Stomach (tissue), 9 donors: ENCODE data around the gene DES. TPM values are rescaled to one million over a fixed set of nuclear protein-coding genes. Genes with fewer than 3 reads are reported as not detected.

Source experiments
- DNase-seq, 2 donors: peaks; one replicate each; pipeline versions ENCODE4 v3.0.0 to v3.0.0-alpha.2; 2013 to 2019
- H3K27ac ChIP-seq, 5 donors: fragments of 200-600 bp in 4 of 5; sonication (generic) in 4 of 5; one replicate each; pipeline ENCODE4 v1.5.1; 2013 to 2019; ENCODE audit warnings: mild to moderate bottlenecking in 1 of 5, moderate library complexity in 1 of 5
- H3K27me3 ChIP-seq, 3 donors: fragments of 200-600 bp; sonication (generic); one replicate each; pipeline ENCODE4 v1.5.1; 2017 to 2019; ENCODE audit warnings: mixed run types in 1 of 3
- H3K36me3 ChIP-seq, 4 donors: fragments of 200-600 bp; sonication (generic); 1 replicate in 3 of 4; 2 replicates in 1 of 4; pipeline ENCODE4 v1.5.1; 2016 to 2019
- H3K4me1 ChIP-seq, 4 donors: fragments of 200-600 bp; sonication (generic); one replicate each; pipeline ENCODE4 v1.5.1; 2016 to 2019
- H3K4me3 ChIP-seq, 4 donors: fragments of 200-600 bp; sonication (generic) in 3 of 4; one replicate each; pipeline ENCODE4 v1.5.1; 2016 to 2019; ENCODE audit warnings: mild to moderate bottlenecking in 1 of 4
- H3K9me3 ChIP-seq, 4 donors: fragments of 200-600 bp; sonication (generic); one replicate each; pipeline ENCODE4 v1.5.1; 2016 to 2019
- CTCF ChIP-seq, 7 experiments: fragments of 450-650 bp in 4 of 7; fragments of 200-600 bp in 3 of 7; sonication (generic) in 3 of 7; IDR thresholded peaks; one replicate each; pipeline ENCODE4 v1.5.1; 2016 to 2019; ENCODE audit warnings: antibody characterized with exemption in 7 of 7, control low read depth in 2 of 7, mild to moderate bottlenecking in 1 of 7
- EP300 ChIP-seq: sonication (generic); formaldehyde crosslinking; IDR thresholded peaks from one replicate; pipeline ENCODE4 v1.6.1; 2017; ENCODE audit warnings: antibody characterized with exemption
- POLR2A ChIP-seq, 4 donors: fragments of 450-650 bp; IDR thresholded peaks; one replicate each; pipeline ENCODE4 v1.6.1; 2016; ENCODE audit warnings: antibody characterized with exemption in 4 of 4, control low read depth in 2 of 4, mild to moderate bottlenecking in 1 of 4, moderate library complexity in 1 of 4
- POLR2AphosphoS5 ChIP-seq, 3 donors: sonication (generic); formaldehyde crosslinking; IDR thresholded peaks; one replicate each; pipeline ENCODE4 v1.6.1; 2016; ENCODE audit warnings: antibody characterized with exemption in 3 of 3
- WGBS, 5 donors: extraction: QIAGEN DNeasy Blood & Tissue Kit in 3 of 5; methylation state at CpG; one replicate each; pipeline versions ENCODE4 v1.1.5 to v1.1.7; 2013 to 2018; 5-methylcytosine and 5-hydroxymethylcytosine counted together
- intact Hi-C: fragments of 100-400 bp; cut with DNase I; formaldehyde crosslinking; loops from one replicate; pipeline ENCODE4 v1.15.1; 2023; ENCODE audit warnings: low total_unique reads
- polyA plus RNA-seq, 3 donors: library from polyadenylated mRNA; stranded (reverse); fragments of 200-250 nt; gene quantifications; one replicate each; pipeline ENCODE4 v1.2.3, GENCODE V29; 2013
- total RNA-seq, 5 donors: library from RNA; depleted of rRNA; stranded (reverse); fragments of >200 nt; gene quantifications; one replicate each; pipeline versions ENCODE4 v1.1.0 to v1.2.3, GENCODE V29; 2014 to 2016
- donor health status: healthy with polysubstance abuse.
- donor health status: Bipolar disorder and iron deficiency.
- donor health status: healthy.

The DES gene
- total and polyA plus RNA-seq, 8 donors = 122 to 5,539 (median 1,138) TPM

- Histone ChIP-seq H3K36me3 (peaks cover 0 to 18% (median 8%) of the 10 kb centered on the region in 4 donors), H3K4me3 (no peak overlapping the region), H3K27me3 (peaks cover 0 to 21% (median 7%) of the 10 kb centered on the region in 3 donors), H3K4me1 (peaks cover 0 to 17% (median 0%) of the 10 kb centered on the region in 4 donors), H3K27ac (peak overlapping the region in 2 of 5 donors; percentile 75 to 91), H3K9me3 (no peaks in the 10 kb centered on the region)
- intact Hi-C loops = no loop called here
- TF ChIP-seq POLR2A (IDR thresholded peaks at IDR 0.05) = no peak
- TF ChIP-seq CTCF (IDR thresholded peaks at IDR 0.05) = no peak
- TF ChIP-seq POLR2AphosphoS5 (IDR thresholded peaks at IDR 0.05) = peak in 2 of 3 donors; percentile 0 to 15
- TF ChIP-seq EP300 = no peak
- no peak for DNase-seq
- 67 to 80% (median 76%) methylated on average over 5 to 7 of the region's 7 CpGs for WGBS, 5 donors
These were observed 8.5 kb downstream of the DES start for GRCh38 chr2:219426534-219427136.

GRCh38 chr2:219428469-219428868, 10.3 kb downstream of the DES start:
- peak in 1 of 2 donors; percentile 7 for DNase-seq
- intact Hi-C loops = no loop called here
- H3K4me1 ChIP-seq = peaks cover 0 to 17% (median 0%) of the 10 kb centered on the region in 4 donors
- H3K27ac ChIP-seq = peak overlapping the region in 3 of 5 donors; percentile 44 to 91 (median 59)
- no peak for TF ChIP-seq POLR2AphosphoS5 (IDR thresholded peaks at IDR 0.05)
- TF ChIP-seq POLR2A (IDR thresholded peaks at IDR 0.05) = no peak
- TF ChIP-seq EP300 = no peak
- TF ChIP-seq CTCF (IDR thresholded peaks at IDR 0.05) = no peak
- no peak overlapping the region for H3K4me3 ChIP-seq
- H3K36me3 ChIP-seq = peaks cover 0 to 15% (median 6%) of the 10 kb centered on the region in 4 donors
- H3K9me3 ChIP-seq = no peaks in the 10 kb centered on the region
- peaks cover 0 to 21% (median 7%) of the 10 kb centered on the region in 3 donors for H3K27me3 ChIP-seq

- 84 to 95% (median 90%) methylated on average over 7 of the region's 7 CpGs for WGBS, 5 donors
- intact Hi-C loops = no loop called here
- peak in 1 of 2 donors; percentile 9 for DNase-seq
- Histone ChIP-seq H3K27ac (peak overlapping the region in 3 of 5 donors; percentile 48 to 95 (median 54)), H3K9me3 (no peaks in the 10 kb centered on the region), H3K4me1 (peaks cover 5 to 15% (median 6%) of the 10 kb centered on the region in 4 donors), H3K36me3 (peaks cover 0 to 14% (median 6%) of the 10 kb centered on the region in 4 donors), H3K4me3 (no peak overlapping the region), H3K27me3 (peaks cover 0 to 32% (median 19%) of the 10 kb centered on the region in 3 donors)
- no peak for TF ChIP-seq CTCF (IDR thresholded peaks at IDR 0.05)
- no peak for TF ChIP-seq EP300
- TF ChIP-seq POLR2AphosphoS5 (IDR thresholded peaks at IDR 0.05) = peak; percentile 30 to 57 (median 33)
These were observed 11.9 kb downstream of the DES start for GRCh38 chr2:219429958-219430606.

GRCh38 chr2:219430633-219431615, 12.7 kb downstream of the DES start:
- WGBS, 5 donors = 51 to 62% (median 55%) methylated on average over 6 to 9 of the region's 9 CpGs

More at GRCh38 chr2:219430633-219431615, 12.7 kb downstream of the DES start:
- TF ChIP-seq POLR2A (IDR thresholded peaks at IDR 0.05) = no peak
- TF ChIP-seq POLR2AphosphoS5 (IDR thresholded peaks at IDR 0.05) = peak; percentile 4 to 54 (median 36)
- H3K4me1 ChIP-seq = peaks cover 7 to 23% (median 12%) of the 10 kb centered on the region in 4 donors
- intact Hi-C loops = no loop called here
- H3K9me3 ChIP-seq = no peaks in the 10 kb centered on the region
- peak in 1 of 2 donors; percentile 77 for DNase-seq
- H3K27me3 ChIP-seq = peaks cover 0 to 32% (median 27%) of the 10 kb centered on the region in 3 donors
- no peak overlapping the region for H3K4me3 ChIP-seq
- peak overlapping the region in 3 of 5 donors; percentile 48 to 95 (median 54) for H3K27ac ChIP-seq
- H3K36me3 ChIP-seq = peaks cover 0 to 6% (median 1%) of the 10 kb centered on the region in 4 donors
